GM18858 (cell line): ENCODE data around the gene MAGEA9B.
"Not testable (repeated sequence)": the region's sequence is repeated elsewhere in the genome, so short reads cannot be mapped to it uniquely, and the experiment has no call there.

ENCODE experiments used
- ATAC-seq: cut with Tn5 transposase; IDR thresholded peaks from one replicate; pipeline ENCODE4 v1.9.1; 2021; ENCODE audit not compliant: unreplicated experiment

MAGEA9B gene

GRCh38 chrX:149587359-149587758, at the start of gene MAGEA9B:
Gene MAGEA9B (minus strand): TSS chrX:149587459. CDS start chrX:149583179, 4,280 bp downstream.
- ATAC-seq, result not testable (repeated sequence)

GRCh38 chrX:149633511-149633910, 46.3 kb upstream of the MAGEA9B start:
- ATAC-seq, result no peak

GRCh38 chrX:149631234-149632165, 44.2 kb upstream of the MAGEA9B start, which contains the start of gene TMEM185A:
Gene TMEM185A (minus strand): TSS chrX:149631792. CDS start chrX:149631580, 212 bp downstream.
- ATAC-seq, result peak; percentile 66

- ATAC-seq, result no peak
Observed at GRCh38 chrX:149630681-149631233, 43.5 kb upstream of the MAGEA9B start.

GRCh38 chrX:149629730-149630387, 42.6 kb upstream of the MAGEA9B start:
- ATAC-seq, result no peak

- ATAC-seq, result no peak
Observed at GRCh38 chrX:149628768-149629167, 41.5 kb upstream of the MAGEA9B start.

GRCh38 chrX:149628280-149628679, 41.0 kb upstream of the MAGEA9B start:
- no peak for ATAC-seq

GRCh38 chrX:149626829-149627228, 39.6 kb upstream of the MAGEA9B start:
- not testable (repeated sequence) for ATAC-seq

GRCh38 chrX:149619662-149620061, 32.4 kb upstream of the MAGEA9B start:
- not testable (repeated sequence) for ATAC-seq

GRCh38 chrX:149618871-149619270, 31.6 kb upstream of the MAGEA9B start:
- no peak for ATAC-seq

GRCh38 chrX:149611623-149612175, 24.4 kb upstream of the MAGEA9B start:
- no peak for ATAC-seq

- ATAC-seq, result no peak
Observed at GRCh38 chrX:149610511-149610910, 23.3 kb upstream of the MAGEA9B start.

- no peak for ATAC-seq
Observed at GRCh38 chrX:149607699-149608098, 20.4 kb upstream of the MAGEA9B start.

- not testable (repeated sequence) for ATAC-seq
Observed at GRCh38 chrX:149605248-149605885, 18.1 kb upstream of the MAGEA9B start.

- not testable (repeated sequence) for ATAC-seq
Observed at GRCh38 chrX:149598603-149599002, 11.3 kb upstream of the MAGEA9B start.

- not testable (repeated sequence) for ATAC-seq
Observed at GRCh38 chrX:149595943-149596342, 8.7 kb upstream of the MAGEA9B start.

GRCh38 chrX:149595214-149595613, 8.0 kb upstream of the MAGEA9B start, which contains the start of gene HSFX2:
Gene HSFX2 (minus strand): TSS chrX:149595314. CDS start chrX:149594700, 614 bp downstream.
- ATAC-seq, result not testable (repeated sequence)

GRCh38 chrX:149590993-149591392, 3.7 kb upstream of the MAGEA9B start:
- not testable (repeated sequence) for ATAC-seq

- not testable (repeated sequence) for ATAC-seq
Observed at GRCh38 chrX:149585631-149586030, 1.6 kb downstream of the MAGEA9B start.

- ATAC-seq, result peak; percentile 100
Observed at GRCh38 chrX:149573456-149573855, 13.8 kb downstream of the MAGEA9B start.
